ENCODE measurements around the gene HSPA1A. TPM values are rescaled to one million over a fixed set of nuclear protein-coding genes. Genes with fewer than 3 reads are reported as not detected.
A peak's percentile ranks its signal among the peaks of the same experiment; 100 is the strongest.
"Not testable (repeated sequence)": the region's sequence is repeated elsewhere in the genome, so short reads cannot be mapped to it uniquely, and the experiment has no call there.

The HSPA1A gene
- polyA plus RNA-seq, 5 donors = 56.8 to 137 (median 68.3) TPM

DNA sequence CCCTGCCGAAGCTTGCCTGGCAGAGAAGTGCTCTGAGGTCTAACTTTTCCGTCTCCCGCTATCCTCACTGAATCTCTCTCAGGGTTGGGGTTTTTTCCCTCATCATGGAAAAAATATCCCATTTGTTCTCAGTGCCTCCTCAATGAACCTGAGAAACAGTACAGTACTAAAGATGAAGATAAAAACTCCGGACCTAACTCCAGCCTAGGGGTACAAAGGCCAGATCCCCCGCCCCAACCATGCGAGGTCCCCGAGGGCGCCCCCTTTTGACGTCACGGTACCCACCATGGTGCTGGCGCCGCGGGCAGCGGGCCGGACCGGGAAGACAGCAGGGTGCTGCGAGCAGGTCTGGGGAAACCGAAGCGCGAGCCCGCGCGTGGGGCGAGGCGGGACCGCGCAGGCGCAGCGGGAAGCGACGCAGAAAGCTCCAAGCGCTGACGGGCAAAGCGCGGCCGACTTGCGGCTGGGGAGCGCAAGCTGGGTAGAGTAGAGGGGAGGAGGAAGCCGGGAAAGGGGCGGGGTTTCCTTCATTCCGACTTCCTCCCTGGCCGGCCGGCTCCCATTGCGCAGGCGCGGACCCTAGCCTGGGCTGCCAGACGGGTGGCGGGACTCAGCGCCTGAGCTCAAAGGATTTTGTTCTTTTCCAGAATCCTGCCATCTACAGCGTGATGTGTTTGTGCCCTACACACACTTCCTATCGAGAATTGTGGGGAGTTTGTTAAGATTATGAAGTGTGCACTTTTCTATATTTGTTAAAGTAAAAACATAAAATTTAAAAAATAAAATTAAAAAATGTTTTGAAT, 8.7 kb upstream of the HSPA1A start, which contains the start of gene LSM2:
Gene LSM2 (minus strand): TSS at position 497 of the 803 bp plus-strand sequence. CDS start 209 bp downstream, at position 288.
- peak; percentile 96 to 98 for DNase-seq

DNA sequence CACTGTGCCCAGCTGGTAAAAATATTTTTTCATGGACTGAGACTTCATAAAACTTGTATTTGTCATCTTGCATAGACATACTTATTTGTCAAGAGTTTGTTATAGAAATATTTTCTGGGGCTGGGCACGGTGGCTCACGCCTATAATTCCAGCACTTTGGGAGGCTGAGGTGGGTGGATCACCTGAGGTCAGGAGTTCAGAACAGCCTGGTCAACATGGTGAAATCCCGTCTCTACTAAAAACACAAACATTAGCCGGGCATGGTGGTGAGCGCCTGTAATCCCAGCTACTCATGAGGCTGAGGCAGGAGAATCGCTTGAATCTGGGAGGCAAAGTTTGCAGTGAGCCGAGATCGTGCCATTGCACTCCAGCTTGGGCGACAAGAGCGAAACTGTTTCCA, 6.7 kb upstream of the HSPA1A start:
- DNase-seq = not testable (repeated sequence)

DNA sequence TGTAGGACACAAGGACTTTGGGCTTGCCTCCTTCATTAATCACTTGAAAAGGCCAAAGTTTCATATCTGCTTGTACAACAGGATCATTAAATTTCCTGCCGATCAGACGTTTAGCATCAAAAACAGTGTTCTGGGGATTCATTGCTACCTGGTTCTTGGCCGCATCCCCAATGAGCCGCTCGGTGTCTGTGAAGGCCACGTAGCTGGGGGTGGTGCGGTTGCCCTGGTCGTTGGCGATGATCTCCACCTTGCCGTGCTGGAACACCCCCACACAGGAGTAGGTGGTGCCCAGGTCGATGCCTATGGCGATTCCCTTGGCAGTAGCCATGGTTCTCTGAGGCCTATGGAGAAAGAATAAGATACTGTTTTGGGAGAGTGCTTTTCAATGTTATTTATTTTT, 3.7 kb upstream of the HSPA1A start:
- no peak for DNase-seq

DNA sequence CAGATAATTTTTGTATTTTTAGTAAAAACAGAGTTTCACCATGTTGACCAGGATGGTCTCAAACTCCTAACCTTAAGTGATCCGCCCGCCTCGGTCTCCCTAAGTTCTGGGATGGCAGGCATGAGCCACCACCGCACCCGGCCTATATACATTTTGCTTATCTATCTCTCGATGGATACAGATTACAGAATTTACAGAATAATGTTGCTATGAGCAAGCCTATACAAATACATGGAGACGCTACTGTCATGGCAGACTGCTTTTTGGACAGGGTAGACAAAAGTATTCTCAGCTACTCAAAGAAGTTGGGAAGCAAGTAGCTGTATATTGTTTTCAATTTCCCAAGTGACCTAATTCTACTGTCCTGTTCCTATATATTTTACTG, 1.9 kb upstream of the HSPA1A start:
- DNase-seq = no peak

DNA sequence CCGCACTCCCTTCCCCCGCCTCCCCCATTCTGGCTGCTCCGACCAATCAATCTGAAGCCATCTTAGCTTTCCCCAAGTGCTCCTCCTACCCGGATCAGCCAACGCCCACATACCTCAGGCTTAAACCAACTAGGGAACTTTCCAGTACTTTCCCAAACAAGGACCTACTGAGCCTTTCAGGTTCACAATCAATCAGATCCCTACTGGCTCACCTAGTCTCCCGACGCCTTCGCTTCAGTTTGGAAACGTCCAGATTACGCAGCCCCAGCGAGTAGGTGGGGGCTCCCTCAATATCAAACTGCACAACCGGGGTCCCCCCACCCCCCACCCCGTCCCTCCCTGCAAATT, 692 bp upstream of the HSPA1A start:
- DNase-seq = peak; percentile 96

DNA sequence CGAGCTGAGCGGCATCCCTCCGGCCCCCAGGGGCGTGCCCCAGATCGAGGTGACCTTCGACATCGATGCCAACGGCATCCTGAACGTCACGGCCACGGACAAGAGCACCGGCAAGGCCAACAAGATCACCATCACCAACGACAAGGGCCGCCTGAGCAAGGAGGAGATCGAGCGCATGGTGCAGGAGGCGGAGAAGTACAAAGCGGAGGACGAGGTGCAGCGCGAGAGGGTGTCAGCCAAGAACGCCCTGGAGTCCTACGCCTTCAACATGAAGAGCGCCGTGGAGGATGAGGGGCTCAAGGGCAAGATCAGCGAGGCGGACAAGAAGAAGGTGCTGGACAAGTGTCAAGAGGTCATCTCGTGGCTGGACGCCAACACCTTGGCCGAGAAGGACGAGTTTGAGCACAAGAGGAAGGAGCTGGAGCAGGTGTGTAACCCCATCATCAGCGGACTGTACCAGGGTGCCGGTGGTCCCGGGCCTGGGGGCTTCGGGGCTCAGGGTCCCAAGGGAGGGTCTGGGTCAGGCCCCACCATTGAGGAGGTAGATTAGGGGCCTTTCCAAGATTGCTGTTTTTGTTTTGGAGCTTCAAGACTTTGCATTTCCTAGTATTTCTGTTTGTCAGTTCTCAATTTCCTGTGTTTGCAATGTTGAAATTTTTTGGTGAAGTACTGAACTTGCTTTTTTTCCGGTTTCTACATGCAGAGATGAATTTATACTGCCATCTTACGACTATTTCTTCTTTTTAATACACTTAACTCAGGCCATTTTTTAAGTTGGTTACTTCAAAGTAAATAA, 2.0 kb downstream of the HSPA1A start:
- DNase-seq = not testable (repeated sequence)

DNA sequence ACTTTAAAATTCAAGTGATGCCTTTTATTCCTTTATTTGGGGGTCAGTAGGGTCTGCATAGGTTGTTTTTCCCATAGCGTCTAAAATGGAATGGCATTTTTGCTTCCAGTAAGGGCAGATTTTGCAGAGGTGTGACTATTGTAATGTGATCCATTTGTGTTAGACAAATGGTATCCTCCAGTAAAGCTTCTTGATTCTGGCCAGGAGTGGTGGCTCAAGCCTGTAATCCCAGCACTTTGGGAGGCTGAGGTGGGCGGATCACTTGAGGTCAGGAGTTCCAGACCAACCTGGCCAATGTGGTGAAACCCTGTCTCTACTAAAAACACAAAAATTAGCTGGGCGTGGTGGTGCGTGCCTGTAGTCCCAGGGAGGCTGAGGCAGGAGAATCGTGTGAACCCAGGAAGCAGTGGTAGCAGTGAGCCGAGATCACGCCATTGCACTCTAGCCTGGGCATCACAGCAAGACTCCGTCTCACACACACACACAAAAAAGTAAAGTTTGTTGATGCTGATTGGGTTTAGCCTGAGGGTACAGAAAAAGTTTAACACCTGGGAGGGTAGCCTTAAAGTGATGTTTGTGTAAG, 2.7 kb downstream of the HSPA1A start:
- not testable (repeated sequence) for DNase-seq

DNA sequence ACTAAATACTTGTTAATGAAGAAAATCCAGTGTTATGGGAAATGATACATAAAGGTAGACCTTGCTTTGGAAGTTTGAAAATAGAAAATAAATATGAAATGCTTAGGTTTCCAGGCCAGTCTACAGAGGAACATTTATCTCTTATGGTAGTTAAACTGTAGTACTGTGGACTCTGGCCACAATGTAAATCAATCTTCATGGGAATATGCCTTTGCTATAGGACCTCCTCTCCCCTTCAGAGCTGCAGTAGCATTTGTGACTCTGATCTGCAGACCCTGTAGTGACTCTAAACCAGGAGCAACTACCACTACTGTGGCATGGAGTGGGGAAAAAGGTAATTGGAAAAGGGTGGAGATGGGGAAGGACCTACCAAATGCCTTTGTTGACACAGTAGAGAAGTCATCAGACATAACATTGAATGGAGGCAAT, 4.5 kb downstream of the HSPA1A start:
- no peak for DNase-seq

DNA sequence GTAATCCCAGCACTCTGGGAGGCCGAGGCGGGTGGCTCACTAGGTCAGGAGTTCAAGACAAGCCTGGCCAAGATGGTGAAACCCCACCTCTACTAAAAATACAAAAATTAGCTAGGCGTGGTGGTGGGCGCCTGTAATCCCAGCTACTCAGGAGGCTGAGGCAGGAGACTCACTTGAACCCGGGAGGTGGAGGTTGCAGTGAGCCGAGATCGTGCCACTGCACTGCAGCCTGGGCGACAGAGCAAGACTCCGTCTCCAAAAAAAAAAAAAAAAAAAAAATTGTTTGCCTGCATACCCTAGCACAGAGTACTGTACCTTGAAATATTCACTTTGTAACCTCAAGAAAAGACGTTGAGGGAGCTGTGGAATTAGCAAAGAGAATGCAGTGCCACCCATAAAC, 5.1 kb downstream of the HSPA1A start:
- DNase-seq = not testable (repeated sequence)

DNA sequence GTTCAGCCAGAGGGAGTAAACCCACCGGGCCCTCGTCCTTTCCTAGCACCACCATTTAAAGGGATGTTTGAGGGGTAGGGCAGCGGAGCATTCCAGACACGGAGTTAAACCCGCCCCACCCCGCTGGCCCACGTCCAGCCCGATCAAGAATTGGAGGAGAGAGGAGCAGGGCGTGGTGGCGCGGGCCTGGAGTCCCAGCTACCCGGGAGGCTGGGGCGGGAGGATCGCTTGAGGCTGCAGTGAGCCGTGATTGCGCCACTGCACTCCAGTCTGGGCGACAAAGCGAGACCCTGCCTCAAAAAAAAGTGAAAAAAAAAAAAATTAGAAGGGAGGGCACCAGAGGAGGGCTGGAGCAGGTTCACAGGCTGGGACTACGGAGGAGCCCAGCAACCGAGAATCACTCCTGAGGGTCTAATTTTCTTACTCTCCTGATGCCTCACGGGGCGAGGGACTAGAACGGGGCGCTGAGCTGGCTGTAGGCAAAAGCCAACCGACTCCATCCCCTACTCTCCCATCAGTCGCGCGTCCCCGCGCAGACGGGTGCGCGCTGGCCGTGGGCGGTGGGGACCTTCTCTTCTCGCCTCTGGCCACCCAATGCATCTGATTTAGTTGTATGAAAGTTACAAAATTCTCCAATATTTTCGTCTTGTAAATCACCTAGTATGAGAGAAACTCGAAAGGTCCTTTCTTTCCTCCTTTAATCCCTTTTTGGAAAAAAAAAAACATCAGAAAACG, 6.1 kb downstream of the HSPA1A start:
- DNase-seq = peak; percentile 61 to 68

DNA sequence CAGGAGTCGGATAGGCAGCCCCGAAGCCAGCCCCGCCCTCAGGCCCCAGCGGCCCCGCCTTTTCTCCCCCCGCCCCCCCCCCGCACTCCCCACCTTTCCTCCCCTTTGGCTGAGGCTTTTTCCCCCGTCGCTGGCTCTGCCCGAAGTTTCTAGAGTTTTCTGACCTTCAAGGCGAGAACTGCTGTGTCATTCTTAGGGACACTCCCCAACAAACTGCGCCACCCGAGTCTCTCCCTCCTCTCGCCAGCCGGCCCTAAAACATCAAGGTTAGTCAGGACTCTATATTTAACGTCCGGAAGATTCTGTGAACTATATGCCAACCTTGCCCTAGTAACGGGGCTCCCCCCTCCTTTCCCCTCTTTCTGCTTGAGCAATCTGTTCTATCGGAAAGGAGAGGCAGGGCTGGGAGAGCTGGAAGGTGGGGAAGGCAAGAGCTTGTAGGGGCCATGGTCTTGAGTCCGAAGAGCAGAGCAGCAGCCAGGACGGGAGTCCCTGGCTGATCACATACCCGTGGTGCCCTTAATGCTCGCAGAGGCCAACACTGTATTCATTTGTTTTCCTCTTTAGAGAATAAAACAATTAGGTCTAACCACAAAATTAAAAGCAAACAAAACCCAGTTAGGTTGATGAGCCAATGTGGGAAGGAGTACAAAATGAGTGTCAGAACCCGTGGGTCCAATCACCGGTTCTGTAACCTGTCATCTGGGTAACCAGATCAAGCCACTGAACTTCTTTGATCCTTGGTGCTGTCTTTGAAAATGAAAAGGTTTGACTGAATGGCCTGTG, 6.9 kb downstream of the HSPA1A start:
- peak; percentile 71 to 72 for DNase-seq

DNA sequence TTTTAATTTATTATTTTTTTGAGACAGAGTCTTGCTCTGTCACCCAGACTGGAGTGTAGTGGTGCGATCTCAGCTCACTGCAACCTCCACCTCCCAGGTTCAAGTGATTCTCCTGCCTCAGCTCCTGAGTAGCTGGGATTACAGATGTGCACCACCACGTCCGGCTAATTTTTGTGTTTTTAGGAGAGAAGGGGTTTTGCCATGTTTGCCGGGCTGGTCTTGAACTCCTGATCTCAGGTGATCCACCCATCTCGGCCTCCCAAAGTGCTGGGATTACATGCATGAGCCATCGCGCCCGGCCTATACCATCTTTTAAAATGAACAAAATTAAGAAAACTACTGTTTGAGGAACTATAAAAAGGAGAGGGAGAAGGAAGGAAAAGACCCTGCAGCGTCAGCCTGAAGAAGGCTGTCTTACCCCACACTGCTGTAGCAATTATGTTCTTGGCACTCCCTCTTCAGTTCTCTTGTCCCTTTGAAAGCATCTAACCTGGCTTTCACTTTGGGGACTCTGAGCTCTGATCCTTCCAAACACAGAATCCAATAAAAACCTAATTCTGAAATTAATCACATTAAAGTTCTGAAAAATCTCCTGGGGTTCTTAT, 8.4 kb downstream of the HSPA1A start:
- DNase-seq = not testable (repeated sequence)

DNA sequence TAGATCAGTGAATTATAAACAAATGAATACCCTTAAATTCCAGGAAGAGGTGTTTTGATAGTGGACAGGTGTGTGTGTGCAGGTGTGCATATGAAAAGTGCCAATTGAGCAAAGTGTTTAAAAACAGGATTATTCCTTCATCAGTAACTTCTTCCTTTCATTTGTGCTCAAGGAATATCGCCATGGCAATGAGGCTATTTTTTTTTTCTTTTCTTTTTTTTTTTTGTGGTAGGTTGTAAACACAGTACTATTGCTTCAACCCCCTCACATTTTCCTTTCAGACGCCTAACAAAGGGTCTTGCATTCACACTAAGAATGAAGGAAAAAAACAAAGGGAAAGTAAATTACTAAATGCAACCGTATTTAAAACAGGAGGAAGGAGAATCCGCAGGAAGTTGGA, 10.2 kb downstream of the HSPA1A start:
- DNase-seq = no peak

DNA sequence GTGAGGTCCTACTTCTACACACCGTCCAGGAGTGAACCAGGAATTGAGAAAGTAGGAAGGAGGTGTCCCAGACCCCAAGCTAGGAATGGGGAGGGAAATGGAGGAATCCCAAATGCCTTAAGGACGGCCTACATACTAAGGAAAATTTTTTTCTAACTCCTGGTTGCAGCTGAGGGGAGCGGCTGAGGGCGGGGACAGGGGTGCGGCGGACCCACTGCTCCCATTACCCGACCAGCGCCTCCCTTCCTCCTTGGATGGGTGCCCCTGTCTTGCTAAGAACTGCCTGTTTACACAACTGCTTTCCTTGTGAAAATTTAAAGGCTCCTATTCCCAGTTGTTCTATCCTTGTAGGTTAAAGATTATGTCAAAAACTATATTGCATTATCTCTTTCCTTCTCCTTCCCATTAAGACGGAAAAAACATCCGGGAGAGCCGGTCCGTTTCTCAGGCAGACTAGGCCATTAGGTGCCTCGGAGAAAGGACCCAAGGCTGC, 11.5 kb downstream of the HSPA1A start:
- no peak for DNase-seq

DNA sequence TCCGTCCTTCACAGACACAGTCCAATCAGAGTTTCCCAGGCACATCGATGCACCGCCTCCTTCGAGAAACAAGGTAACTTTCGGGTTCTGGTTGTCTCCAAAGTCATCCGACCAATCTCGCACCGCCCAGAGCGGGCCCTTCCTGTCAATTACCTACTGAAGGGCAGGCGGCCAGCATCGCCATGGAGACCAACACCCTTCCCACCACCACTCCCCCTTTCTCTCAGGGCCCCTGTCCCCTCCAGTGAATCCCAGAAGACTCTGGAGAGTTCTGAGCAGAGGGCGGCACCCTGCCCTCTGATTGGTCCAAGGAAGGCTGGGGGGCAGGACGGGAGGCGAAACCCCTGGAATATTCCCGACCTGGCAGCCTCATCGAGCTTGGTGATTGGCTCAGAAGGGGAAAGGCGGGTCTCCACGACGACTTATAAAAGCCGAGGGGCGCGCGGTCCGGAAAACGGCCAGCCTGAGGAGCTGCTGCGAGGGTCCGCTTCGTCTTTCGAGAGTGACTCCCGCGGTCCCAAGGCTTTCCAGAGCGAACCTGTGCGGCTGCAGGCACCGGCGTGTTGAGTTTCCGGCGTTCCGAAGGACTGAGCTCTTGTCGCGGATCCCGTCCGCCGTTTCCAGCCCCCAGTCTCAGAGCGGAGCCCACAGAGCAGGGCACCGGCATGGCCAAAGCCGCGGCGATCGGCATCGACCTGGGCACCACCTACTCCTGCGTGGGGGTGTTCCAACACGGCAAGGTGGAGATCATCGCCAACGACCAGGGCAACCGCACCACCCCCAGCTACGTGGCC, 12.1 kb downstream of the HSPA1A start, which contains the start of gene HSPA1B:
Gene HSPA1B (plus strand): TSS at position 453 of the 794 bp plus-strand sequence. CDS start 213 bp downstream, at position 666.
- DNase-seq = peak; percentile 99 to 100

DNA sequence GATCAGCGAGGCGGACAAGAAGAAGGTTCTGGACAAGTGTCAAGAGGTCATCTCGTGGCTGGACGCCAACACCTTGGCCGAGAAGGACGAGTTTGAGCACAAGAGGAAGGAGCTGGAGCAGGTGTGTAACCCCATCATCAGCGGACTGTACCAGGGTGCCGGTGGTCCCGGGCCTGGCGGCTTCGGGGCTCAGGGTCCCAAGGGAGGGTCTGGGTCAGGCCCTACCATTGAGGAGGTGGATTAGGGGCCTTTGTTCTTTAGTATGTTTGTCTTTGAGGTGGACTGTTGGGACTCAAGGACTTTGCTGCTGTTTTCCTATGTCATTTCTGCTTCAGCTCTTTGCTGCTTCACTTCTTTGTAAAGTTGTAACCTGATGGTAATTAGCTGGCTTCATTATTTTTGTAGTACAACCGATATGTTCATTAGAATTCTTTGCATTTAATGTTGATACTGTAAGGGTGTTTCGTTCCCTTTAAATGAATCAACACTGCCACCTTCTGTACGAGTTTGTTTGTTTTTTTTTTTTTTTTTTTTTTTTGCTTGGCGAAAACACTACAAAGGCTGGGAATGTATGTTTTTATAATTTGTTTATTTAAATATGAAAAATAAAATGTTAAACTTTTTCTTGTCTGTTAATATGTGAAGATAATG, 14.4 kb downstream of the HSPA1A start:
- peak in 1 of 2 donors; percentile 73 for DNase-seq

DNA sequence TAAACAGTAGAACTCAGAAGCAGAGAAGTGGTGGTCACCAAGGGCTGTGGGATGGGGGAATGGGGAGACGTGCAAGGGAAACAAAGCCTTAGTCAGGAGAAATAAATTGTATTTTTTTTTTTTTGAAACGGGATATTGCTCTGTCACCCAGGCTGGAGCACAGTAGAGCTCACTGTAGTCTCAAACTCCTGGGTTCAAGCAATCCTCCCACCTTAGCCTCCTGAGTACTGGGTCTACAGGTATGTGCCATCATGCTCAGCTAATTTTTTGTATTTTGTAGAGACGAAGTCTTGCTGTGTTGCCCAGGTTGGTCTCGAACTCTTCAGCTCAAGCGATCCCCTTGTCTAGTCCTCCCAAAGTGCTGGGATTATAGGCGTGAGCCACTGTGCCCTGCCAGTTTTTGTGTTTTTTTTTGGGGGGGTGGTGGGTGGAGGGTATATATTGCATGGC, 15.6 kb downstream of the HSPA1A start:
- DNase-seq = no peak

DNA sequence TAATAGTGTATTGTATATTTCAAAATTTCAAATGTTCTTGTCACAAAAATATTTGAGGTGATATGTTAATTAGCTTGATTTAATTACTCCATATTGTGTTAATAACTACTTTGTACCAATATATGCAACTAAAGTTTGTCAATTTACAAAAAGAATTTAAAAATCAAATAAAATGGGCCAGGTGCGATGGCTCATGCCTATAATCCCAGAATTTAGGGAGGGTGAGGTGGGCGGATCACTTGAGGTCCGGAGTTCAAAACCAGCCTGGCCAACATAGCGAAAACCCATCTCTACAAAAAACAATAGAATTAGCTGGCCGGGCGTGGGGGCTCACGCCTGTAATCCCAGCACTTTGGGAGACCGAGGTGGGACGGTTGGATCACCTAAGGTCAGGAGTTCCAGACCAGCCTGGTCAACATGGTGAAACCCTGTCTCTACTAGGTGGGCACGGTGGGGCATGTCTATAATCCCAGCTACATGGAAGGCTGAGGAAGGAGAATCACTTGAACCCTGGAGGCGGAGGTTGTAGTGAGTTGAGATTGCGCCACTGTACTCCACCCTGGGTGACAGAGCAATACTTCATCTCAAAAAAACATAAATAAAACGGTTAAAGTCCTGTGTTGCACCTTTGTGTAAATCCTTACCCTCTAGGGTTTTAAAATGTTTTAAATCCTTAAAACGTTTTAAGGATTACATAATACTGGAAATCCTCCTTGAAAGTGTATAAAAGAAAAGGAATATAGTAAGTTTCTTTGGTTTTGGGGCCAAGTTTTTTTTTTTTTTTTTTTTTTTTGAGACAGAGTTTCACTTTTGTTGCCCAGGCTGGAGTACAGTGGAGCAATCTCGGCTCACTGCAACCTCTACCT, 16.2 kb downstream of the HSPA1A start:
- no peak for DNase-seq
